Smooth muscle cell (in vitro differentiated cells): ENCODE measurements around the gene GATD1. TPM values are rescaled to one million over a fixed set of nuclear protein-coding genes. Genes with fewer than 3 reads are reported as not detected.

Experiments used
- DNase-seq: peaks from one replicate; lab custom pipeline; 2025; ENCODE audit not compliant: unreplicated experiment; lab: John Stamatoyannopoulos, UW
- H2AFZ ChIP-seq: fragments of 200-600 bp; sonication (generic); 2 replicates; pipeline ENCODE4 v1.6.0; 2016; ENCODE audit warnings: antibody characterized with exemption, low read depth, mild to moderate bottlenecking
- H3F3A ChIP-seq: fragments of 200-600 bp; sonication (generic); 2 replicates; pipeline ENCODE4 v1.6.0; 2017; ENCODE audit warnings: antibody characterized with exemption, low read depth
- H3K27ac ChIP-seq: fragments of 200-600 bp; sonication (generic); 2 replicates; pipeline ENCODE4 v1.5.1; 2016; ENCODE audit warnings: low read depth, mild to moderate bottlenecking
- H3K27me3 ChIP-seq: fragments of 200-600 bp; sonication (generic); 2 replicates; pipeline ENCODE4 v1.6.1; 2016; ENCODE audit warnings: low read depth, mild to moderate bottlenecking
- H3K36me3 ChIP-seq: fragments of 200-600 bp; sonication (generic); 2 replicates; pipeline ENCODE4 v1.5.1; 2016; ENCODE audit warnings: low read depth
- H3K4me1 ChIP-seq: fragments of 200-600 bp; sonication (generic); 2 replicates; pipeline ENCODE4 v1.5.1; 2016; ENCODE audit warnings: low read depth
- H3K4me2 ChIP-seq: fragments of 200-600 bp; sonication (generic); 2 replicates; pipeline ENCODE4 v1.6.0; 2016; ENCODE audit warnings: mild to moderate bottlenecking
- H3K4me3 ChIP-seq: fragments of 200-600 bp; sonication (generic); 2 replicates; pipeline ENCODE4 v1.5.1; 2016; ENCODE audit warnings: mild to moderate bottlenecking
- H3K79me2 ChIP-seq: fragments of 200-600 bp; sonication (generic); 2 replicates; pipeline ENCODE4 v1.6.0; 2016; ENCODE audit warnings: low read depth, mild to moderate bottlenecking
- H3K9ac ChIP-seq: fragments of 200-600 bp; sonication (generic); 2 replicates; pipeline ENCODE4 v1.6.0; 2016; ENCODE audit warnings: low read depth
- H3K9me3 ChIP-seq: fragments of 200-600 bp; sonication (generic); replicated peaks from 2 replicates; pipeline ENCODE4 v1.5.1; 2016; ENCODE audit warnings: low read depth
- H4K20me1 ChIP-seq: fragments of 200-600 bp; sonication (generic); 2 replicates; pipeline ENCODE4 v1.6.0; 2016; ENCODE audit warnings: low read depth
- CTCF ChIP-seq: fragments of 200-600 bp; sonication (generic); IDR thresholded peaks from 2 replicates; pipeline ENCODE4 v1.5.1; 2017; ENCODE audit warnings: borderline replicate concordance, mild to moderate bottlenecking, antibody characterized with exemption; ENCODE audit not compliant: insufficient read depth, poor library complexity, severe bottlenecking
- WGBS: methylation state at CpG from one replicate; pipeline ENCODE4 v1.1.7; 2016; ENCODE audit warnings: low lambda C conversion rate; 5-methylcytosine and 5-hydroxymethylcytosine counted together
- polyA plus RNA-seq: library from polyadenylated mRNA; unstranded; fragments of >200 nt; fragmentation: Nextera tagmentation; extraction: Ambion mirVana; gene quantifications from 2 replicates; pipeline ENCODE4 v1.2.1, GENCODE V29; 2016
- total RNA-seq: library from RNA; depleted of rRNA; stranded (reverse); fragments of >200 nt; gene quantifications from 2 replicates; pipeline ENCODE4 v1.2.3, GENCODE V29; 2014

The GATD1 gene
- total and polyA plus RNA-seq, 2 experiments from 2014 or later = 11.7 to 12.9 TPM

GRCh38 chr11:823441-824291 lies 46.4 kb upstream of the GATD1 start:
- no peak overlapping the region for H3K9ac ChIP-seq
- H3K4me1 ChIP-seq = peaks cover 16% of the 10 kb centered on the region
- H3K4me2 ChIP-seq = no peak overlapping the region
- peaks cover 13% of the 10 kb centered on the region for H3K79me2 ChIP-seq
- no peak overlapping the region for H2AFZ ChIP-seq
- H3K4me3 ChIP-seq = no peak overlapping the region
- WGBS = 94% methylated on average over 25 of the region's 53 CpGs
- peaks cover 38% of the 10 kb centered on the region for H3K27me3 ChIP-seq
- DNase-seq = no peak
- no peak overlapping the region for H3K27ac ChIP-seq
- TF ChIP-seq CTCF = no peak
- H3K9me3 ChIP-seq = no peaks in the 10 kb centered on the region
- no peaks in the 10 kb centered on the region for H3F3A ChIP-seq
- peaks cover 42% of the 10 kb centered on the region for H4K20me1 ChIP-seq
- H3K36me3 ChIP-seq = no peaks in the 10 kb centered on the region

GRCh38 chr11:821512-822371 lies 44.5 kb upstream of the GATD1 start:
- Histone ChIP-seq H2AFZ (no peak overlapping the region), H3K9me3 (no peaks in the 10 kb centered on the region), H3K4me3 (no peak overlapping the region), H3K27me3 (peaks cover 19% of the 10 kb centered on the region), H3K36me3 (no peaks in the 10 kb centered on the region), H3F3A (no peaks in the 10 kb centered on the region), H3K4me2 (no peak overlapping the region), H3K27ac (no peak overlapping the region), H3K79me2 (peaks cover 13% of the 10 kb centered on the region), H3K9ac (no peak overlapping the region), H3K4me1 (peaks cover 10% of the 10 kb centered on the region), H4K20me1 (peaks cover 37% of the 10 kb centered on the region)
- DNase-seq = no peak
- 97% methylated on average over 18 of the region's 22 CpGs for WGBS
- TF ChIP-seq CTCF = no peak

GRCh38 chr11:820655-821511 lies 43.6 kb upstream of the GATD1 start:
- H3K9ac ChIP-seq = no peak overlapping the region
- H3K79me2 ChIP-seq = peaks cover 13% of the 10 kb centered on the region
- H3K4me1 ChIP-seq = peaks cover 10% of the 10 kb centered on the region
- peaks cover 37% of the 10 kb centered on the region for H4K20me1 ChIP-seq
- whole genome bisulfite sequencing = 85% methylated on average over 11 of the region's 11 CpGs
- peaks cover 10% of the 10 kb centered on the region for H3K27me3 ChIP-seq
- H3K36me3 ChIP-seq = no peaks in the 10 kb centered on the region
- no peak overlapping the region for H3K27ac ChIP-seq
- H3F3A ChIP-seq = no peaks in the 10 kb centered on the region
- peak overlapping the region; percentile 96 for H3K4me3 ChIP-seq
- H3K9me3 ChIP-seq = no peaks in the 10 kb centered on the region
- TF ChIP-seq CTCF = no peak
- peak overlapping the region; percentile 100 for H3K4me2 ChIP-seq
- no peak for DNase-seq
- no peak overlapping the region for H2AFZ ChIP-seq
